Measurements from ENCODE around the gene LRMDA.

DNA sequence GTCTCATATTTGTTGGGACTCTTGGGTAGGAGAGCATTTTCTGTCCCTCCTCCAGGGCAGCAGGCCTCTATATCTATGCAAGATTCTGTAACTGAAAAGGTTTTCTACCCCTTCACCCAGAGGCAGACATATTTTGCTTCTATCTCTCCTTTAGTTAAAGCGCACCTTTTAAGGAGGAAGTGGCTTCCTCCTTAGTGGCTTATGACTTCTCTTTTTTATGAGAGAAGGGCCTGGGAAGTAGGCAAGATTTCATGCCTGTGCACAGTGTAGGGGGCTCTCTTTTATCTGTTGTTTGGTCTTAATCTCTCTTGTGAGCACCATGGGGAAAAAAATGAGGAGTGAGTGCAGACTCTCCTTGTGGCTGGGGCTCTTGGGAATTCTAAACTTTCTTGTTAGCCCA is 122.1 kb downstream of the LRMDA start:
- TF ChIP-seq, protein P1, sequence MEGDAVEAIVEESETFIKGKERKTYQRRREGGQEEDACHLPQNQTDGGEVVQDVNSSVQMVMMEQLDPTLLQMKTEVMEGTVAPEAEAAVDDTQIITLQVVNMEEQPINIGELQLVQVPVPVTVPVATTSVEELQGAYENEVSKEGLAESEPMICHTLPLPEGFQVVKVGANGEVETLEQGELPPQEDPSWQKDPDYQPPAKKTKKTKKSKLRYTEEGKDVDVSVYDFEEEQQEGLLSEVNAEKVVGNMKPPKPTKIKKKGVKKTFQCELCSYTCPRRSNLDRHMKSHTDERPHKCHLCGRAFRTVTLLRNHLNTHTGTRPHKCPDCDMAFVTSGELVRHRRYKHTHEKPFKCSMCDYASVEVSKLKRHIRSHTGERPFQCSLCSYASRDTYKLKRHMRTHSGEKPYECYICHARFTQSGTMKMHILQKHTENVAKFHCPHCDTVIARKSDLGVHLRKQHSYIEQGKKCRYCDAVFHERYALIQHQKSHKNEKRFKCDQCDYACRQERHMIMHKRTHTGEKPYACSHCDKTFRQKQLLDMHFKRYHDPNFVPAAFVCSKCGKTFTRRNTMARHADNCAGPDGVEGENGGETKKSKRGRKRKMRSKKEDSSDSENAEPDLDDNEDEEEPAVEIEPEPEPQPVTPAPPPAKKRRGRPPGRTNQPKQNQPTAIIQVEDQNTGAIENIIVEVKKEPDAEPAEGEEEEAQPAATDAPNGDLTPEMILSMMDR (optimal IDR thresholded peaks at IDR 0.05 in 1 of 3, IDR thresholded peaks at IDR 0.05 in 1 of 3, conservative IDR thresholded peaks at IDR 0.05 in 1 of 3; ENCODE audit: extremely low read depth in 1 of 3, insufficient read depth in 2 of 3, low read length in 3 of 3): no peak
- TF ChIP-seq EZH2 (IDR thresholded peaks at IDR 0.05; ENCODE audit: low read length): no peak

All from keratinocyte (primary cell).